Tibial artery (tissue), 4 donors: ENCODE data around the gene C22orf31.

Experiments
- DNase-seq, 2 donors: peaks; one replicate each; pipeline ENCODE4 v3.0.0-alpha.2; 2019
- H3K27ac ChIP-seq, 2 donors: fragments of 200-600 bp; sonication (generic) in 1 of 2; 1 replicate in 1 of 2; 2 replicates in 1 of 2; pipeline ENCODE4 v1.5.1; 2018 to 2019; ENCODE audit warnings: mild to moderate bottlenecking in 1 of 2
- H3K27me3 ChIP-seq, 2 donors: fragments of 200-600 bp; sonication (generic) in 1 of 2; one replicate each; pipeline versions ENCODE4 v1.5.1 to v1.6.0; 2016 to 2019
- H3K36me3 ChIP-seq, 3 donors: fragments of 200-600 bp; sonication (generic) in 2 of 3; one replicate each; pipeline ENCODE4 v1.5.1; 2016 to 2019; ENCODE audit warnings: mild to moderate bottlenecking in 2 of 3
- H3K4me1 ChIP-seq, 4 donors: fragments of 200-600 bp; sonication (generic) in 2 of 4; 1 replicate in 3 of 4; 2 replicates in 1 of 4; pipeline ENCODE4 v1.5.1; 2016 to 2019
- H3K4me3 ChIP-seq, 2 donors: fragments of 200-600 bp; sonication (generic) in 1 of 2; 1 replicate in 1 of 2; 2 replicates in 1 of 2; pipeline ENCODE4 v1.5.1; 2018 to 2019; ENCODE audit warnings: mild to moderate bottlenecking in 2 of 2
- H3K9me3 ChIP-seq, 3 donors: fragments of 200-600 bp; sonication (generic) in 1 of 3; one replicate each; pipeline ENCODE4 v1.5.1; 2016 to 2019
- CTCF ChIP-seq, 2 experiments: fragments of 200-600 bp in 1 of 2; fragments of 450-650 bp in 1 of 2; IDR thresholded peaks; one replicate each; pipeline ENCODE4 v1.5.1; 2017 to 2019; ENCODE audit warnings: antibody characterized with exemption in 2 of 2, mild to moderate bottlenecking in 1 of 2, moderate library complexity in 1 of 2
- intact Hi-C: fragments of 100-400 bp; cut with DNase I; formaldehyde crosslinking; loops from one replicate; pipeline ENCODE4 v1.15.0; 2023; ENCODE audit warnings: low total_unique reads

The C22orf31 gene

DNA sequence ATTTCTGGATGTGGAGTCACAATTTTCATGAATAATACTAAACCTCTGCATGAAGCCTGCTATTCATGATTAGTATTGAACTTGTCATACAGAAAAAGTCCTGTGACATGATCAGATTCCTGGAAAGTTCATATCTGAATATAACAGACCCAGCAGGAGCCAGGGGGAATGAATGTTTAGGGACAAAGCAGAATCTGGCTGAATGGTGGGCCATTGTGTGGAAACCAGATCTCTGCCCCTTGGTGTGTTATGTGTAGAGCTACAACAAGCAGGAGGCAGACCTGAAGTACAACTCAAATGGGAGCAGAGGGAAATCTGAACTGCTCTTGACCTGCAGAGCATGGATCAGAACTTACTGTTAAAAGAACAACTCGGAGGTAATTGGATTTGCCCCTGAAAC lies 41.5 kb upstream of the C22orf31 start:
- H3K36me3 ChIP-seq, result peaks cover 0 to 5% (median 0%) of the 10 kb centered on the region in 3 donors

GRCh38 chr22:29102300-29102699 lies 40.7 kb upstream of the C22orf31 start:
- Histone ChIP-seq H3K4me1 (no peaks in the 10 kb centered on the region), H3K27me3 (no peaks in the 10 kb centered on the region), H3K4me3 (no peak overlapping the region), H3K36me3 (peaks cover 0 to 5% (median 0%) of the 10 kb centered on the region in 3 donors), H3K27ac (no peak overlapping the region), H3K9me3 (no peaks in the 10 kb centered on the region)
- TF ChIP-seq CTCF (IDR thresholded peaks at IDR 0.05), result no peak
- DNase-seq, result no peak
- intact Hi-C loops, result no loop called here

More for the DNA sequence above, 41.5 kb upstream of the C22orf31 start:
- Histone ChIP-seq H3K27me3 (no peaks in the 10 kb centered on the region), H3K4me3 (no peak overlapping the region), H3K9me3 (no peaks in the 10 kb centered on the region), H3K27ac (no peak overlapping the region), H3K4me1 (no peaks in the 10 kb centered on the region)
- intact Hi-C loops, result no loop called here
- no peak for DNase-seq
- TF ChIP-seq CTCF (IDR thresholded peaks at IDR 0.05), result no peak

- Histone ChIP-seq H3K36me3 (peaks cover 0 to 10% (median 0%) of the 10 kb centered on the region in 3 donors), H3K27me3 (no peaks in the 10 kb centered on the region), H3K4me1 (peaks cover 0 to 4% (median under 1%) of the 10 kb centered on the region in 4 donors), H3K27ac (no peak overlapping the region), H3K4me3 (no peak overlapping the region), H3K9me3 (no peaks in the 10 kb centered on the region)
- no peak for DNase-seq
- TF ChIP-seq CTCF (IDR thresholded peaks at IDR 0.05), result no peak
- intact Hi-C loops, result no loop called here
These were observed 36.7 kb upstream of the C22orf31 start for GRCh38 chr22:29098296-29098695.

DNA sequence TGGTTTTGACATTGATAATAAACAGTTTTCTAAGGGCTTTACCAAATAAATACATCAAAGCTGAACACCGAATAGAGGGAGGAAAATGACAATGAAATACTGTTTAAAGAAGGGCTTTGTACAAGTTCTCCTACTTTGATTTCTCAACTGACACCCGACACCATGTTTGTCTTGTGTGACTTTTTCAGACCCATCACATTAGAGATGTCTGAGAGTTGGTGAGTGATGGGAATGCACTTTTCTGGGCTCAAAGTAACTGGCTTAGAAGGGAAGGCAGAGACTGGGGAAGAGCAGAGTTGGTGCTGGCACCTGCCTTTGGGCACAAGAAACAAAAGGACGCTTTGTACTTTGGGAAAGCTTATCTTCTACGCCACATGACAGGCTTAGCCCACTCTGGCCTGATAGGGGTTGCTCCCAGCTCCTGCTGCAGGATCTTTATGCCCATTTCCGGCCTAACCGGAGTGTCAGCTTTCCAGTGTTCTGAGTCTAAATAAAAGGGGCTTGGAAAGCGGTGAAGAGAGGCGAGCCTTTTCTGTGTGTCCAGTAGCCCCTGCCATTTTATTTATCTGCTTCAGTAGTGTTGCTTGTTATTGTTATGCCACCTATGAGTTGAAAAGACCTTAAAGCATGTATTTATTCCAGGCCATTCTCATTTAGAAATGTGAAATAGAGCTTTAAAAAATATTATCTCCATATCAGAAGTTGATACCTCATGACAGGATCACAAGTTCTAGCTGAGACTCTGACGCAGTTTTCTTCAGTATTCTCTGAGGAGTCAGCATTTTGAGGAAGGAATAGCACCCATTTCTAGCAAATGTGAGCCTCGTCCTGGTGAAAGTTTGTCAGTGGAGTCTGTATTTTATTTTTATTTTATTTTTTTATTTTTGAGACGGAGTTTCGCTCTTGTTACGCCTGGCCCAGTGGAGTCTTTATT lies 35.4 kb upstream of the C22orf31 start:
- no peaks in the 10 kb centered on the region for H3K9me3 ChIP-seq
- DNase-seq, result no peak
- peaks cover 0 to 5% (median 2%) of the 10 kb centered on the region in 4 donors for H3K4me1 ChIP-seq
- no peak overlapping the region for H3K4me3 ChIP-seq
- H3K36me3 ChIP-seq, result peaks cover 0 to 10% (median 0%) of the 10 kb centered on the region in 3 donors
- H3K27me3 ChIP-seq, result no peaks in the 10 kb centered on the region
- no peak for TF ChIP-seq CTCF (IDR thresholded peaks at IDR 0.05)
- no peak overlapping the region for H3K27ac ChIP-seq
- intact Hi-C loops, result no loop called here

- Histone ChIP-seq H3K27ac (no peak overlapping the region), H3K9me3 (no peaks in the 10 kb centered on the region), H3K4me1 (peaks cover 0 to 5% (median 2%) of the 10 kb centered on the region in 4 donors), H3K36me3 (peaks cover 0 to 10% (median 0%) of the 10 kb centered on the region in 3 donors), H3K4me3 (no peak overlapping the region), H3K27me3 (no peaks in the 10 kb centered on the region)
- intact Hi-C loops, result no loop called here
- no peak for TF ChIP-seq CTCF (IDR thresholded peaks at IDR 0.05)
- no peak for DNase-seq
These were observed 33.8 kb upstream of the C22orf31 start for GRCh38 chr22:29095459-29095858.
